ENCODE measurements around the gene NOTCH1.

The NOTCH1 gene

DNA sequence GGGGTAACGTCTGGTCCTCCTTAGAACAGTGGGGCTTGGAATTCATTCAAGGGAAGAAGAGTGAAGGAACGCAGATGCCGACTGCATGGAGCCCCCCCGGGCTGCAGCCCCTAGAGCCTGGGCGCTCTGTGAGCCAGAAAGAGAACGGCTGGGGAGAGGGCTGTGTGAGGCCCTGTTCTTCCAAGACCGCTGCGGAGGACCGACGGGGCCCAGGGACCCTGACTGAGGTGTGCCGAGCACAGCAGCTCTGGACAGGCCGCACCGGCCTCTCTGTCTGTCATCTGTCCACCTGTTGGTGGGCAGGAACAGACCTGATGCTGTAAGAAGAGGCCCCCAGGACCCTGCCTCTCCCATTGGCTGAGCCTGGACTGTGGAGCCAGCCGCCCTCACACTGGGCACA is 7.7 kb upstream of the NOTCH1 start:
- DNase-seq (ENCODE audit: low read depth), result no peak
- TF ChIP-seq, protein P1, sequence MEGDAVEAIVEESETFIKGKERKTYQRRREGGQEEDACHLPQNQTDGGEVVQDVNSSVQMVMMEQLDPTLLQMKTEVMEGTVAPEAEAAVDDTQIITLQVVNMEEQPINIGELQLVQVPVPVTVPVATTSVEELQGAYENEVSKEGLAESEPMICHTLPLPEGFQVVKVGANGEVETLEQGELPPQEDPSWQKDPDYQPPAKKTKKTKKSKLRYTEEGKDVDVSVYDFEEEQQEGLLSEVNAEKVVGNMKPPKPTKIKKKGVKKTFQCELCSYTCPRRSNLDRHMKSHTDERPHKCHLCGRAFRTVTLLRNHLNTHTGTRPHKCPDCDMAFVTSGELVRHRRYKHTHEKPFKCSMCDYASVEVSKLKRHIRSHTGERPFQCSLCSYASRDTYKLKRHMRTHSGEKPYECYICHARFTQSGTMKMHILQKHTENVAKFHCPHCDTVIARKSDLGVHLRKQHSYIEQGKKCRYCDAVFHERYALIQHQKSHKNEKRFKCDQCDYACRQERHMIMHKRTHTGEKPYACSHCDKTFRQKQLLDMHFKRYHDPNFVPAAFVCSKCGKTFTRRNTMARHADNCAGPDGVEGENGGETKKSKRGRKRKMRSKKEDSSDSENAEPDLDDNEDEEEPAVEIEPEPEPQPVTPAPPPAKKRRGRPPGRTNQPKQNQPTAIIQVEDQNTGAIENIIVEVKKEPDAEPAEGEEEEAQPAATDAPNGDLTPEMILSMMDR (conservative IDR thresholded peaks at IDR 0.05; ENCODE audit: low read length), result no peak
- H3K4me3 ChIP-seq (ENCODE audit: low read length), result no peak overlapping the region

DNA sequence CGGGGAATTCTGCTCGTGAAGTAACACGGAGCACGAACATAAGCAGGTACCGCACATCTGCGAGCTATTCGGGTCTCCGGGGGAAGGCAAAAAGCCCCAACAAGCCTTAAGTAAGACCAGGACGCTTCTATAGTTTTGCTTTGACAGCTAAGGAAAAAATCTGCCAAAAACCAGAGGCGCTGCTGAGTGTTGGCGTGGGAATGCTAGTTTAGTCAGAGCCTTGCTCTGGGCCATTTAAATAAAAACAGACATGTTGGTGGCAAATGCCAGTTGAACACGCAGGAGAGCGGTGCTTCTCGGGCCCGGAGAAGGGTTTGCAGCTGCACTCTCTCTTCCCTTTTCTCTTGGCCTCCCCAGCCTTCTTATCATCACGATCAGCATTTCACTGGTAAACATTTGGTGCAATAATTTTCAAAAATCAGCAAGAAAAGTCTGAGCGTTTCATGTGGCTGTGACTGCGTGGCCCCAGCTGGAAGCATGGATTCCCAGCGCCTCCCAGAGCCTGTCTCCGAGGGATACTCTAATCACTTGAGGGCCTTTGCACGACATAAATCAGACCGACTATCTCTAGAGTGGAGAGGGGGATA is 6.4 kb upstream of the NOTCH1 start:
- TF ChIP-seq, protein P1 (conservative IDR thresholded peaks at IDR 0.05; ENCODE audit: low read length), result peak; percentile 16; the same call in 1 of the 2 replicates
- peak overlapping the region; percentile 39 for H3K4me3 ChIP-seq (ENCODE audit: low read length)
- DNase-seq (ENCODE audit: low read depth), result peak; percentile 95

- DNase-seq (ENCODE audit: low read depth), result peak; percentile 72
- TF ChIP-seq, protein P1 (conservative IDR thresholded peaks at IDR 0.05; ENCODE audit: low read length), result no peak; the same call in 1 of the 2 replicates
Observed at GRCh38 chr9:136551401-136552116, 5.7 kb upstream of the NOTCH1 start.

DNA sequence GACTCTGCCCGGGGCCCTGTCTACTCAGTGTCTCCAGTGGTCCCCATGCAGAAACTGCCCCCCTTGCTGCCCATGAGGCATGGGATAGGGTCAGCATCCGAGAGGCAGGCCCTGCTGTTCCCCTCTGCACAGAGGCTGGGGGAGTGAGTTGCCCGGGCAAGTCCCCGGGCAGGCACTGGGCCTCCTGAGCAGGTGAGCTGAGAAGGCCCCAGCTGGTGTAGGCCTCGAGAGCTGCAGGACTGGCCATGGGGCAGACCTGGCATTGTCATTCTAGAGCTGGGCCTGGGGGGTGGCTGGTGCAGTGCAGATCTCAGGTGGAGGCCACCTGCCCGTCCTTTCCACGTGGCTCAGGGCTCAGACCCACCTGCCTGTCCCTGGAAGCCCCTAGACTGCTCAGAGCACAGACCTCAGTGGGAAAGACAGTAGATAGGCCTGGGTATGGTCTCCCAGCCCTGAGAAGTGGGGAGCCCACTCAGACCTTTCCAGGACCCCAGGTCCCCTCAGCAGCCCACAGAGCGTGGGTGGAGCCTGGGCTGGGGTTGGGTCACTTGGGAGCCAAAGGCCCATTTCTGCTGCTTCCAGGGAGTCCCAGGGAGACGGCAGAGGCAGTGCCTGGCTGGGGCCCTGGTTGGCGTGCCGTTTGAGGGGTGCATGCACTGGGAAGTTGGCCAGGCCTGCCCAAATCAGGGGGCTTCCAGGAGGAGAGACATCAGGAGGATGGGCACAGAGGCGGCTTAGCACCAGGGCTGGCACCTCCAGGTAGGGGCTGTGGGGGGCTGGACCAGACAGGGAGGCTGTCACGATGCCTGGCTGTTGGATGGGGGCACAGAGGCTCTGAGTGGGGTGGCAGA is 4.8 kb upstream of the NOTCH1 start:
- no peak for DNase-seq (ENCODE audit: low read depth)
- no peak overlapping the region for H3K4me3 ChIP-seq (ENCODE audit: low read length)
- TF ChIP-seq, protein P1 (conservative IDR thresholded peaks at IDR 0.05; ENCODE audit: low read length), result no peak

More at GRCh38 chr9:136551401-136552116, 5.7 kb upstream of the NOTCH1 start:
- H3K4me3 ChIP-seq (ENCODE audit: low read length), result peak overlapping the region; percentile 39

- no peak overlapping the region for H3K4me3 ChIP-seq (ENCODE audit: low read length)
- no peak for DNase-seq (ENCODE audit: low read depth)
- TF ChIP-seq, protein P1 (conservative IDR thresholded peaks at IDR 0.05; ENCODE audit: low read length), result no peak
Observed at GRCh38 chr9:136549010-136549980, 3.4 kb upstream of the NOTCH1 start.

GRCh38 chr9:136547508-136548215 is 1.8 kb upstream of the NOTCH1 start:
- DNase-seq (ENCODE audit: low read depth), result no peak
- no peak overlapping the region for H3K4me3 ChIP-seq (ENCODE audit: low read length)
- TF ChIP-seq, protein P1 (conservative IDR thresholded peaks at IDR 0.05; ENCODE audit: low read length), result no peak
